T follicular helper cell (primary cell): ENCODE results near the gene MYO1D.

Source experiments
- DNase-seq: peaks from one replicate; pipeline ENCODE4 v3.0.0-alpha.2; 2020; ENCODE audit warnings: low read depth

MYO1D gene

GRCh38 chr17:32569171-32570080 is 307.5 kb downstream of the MYO1D start:
- DNase-seq = no peak

DNA sequence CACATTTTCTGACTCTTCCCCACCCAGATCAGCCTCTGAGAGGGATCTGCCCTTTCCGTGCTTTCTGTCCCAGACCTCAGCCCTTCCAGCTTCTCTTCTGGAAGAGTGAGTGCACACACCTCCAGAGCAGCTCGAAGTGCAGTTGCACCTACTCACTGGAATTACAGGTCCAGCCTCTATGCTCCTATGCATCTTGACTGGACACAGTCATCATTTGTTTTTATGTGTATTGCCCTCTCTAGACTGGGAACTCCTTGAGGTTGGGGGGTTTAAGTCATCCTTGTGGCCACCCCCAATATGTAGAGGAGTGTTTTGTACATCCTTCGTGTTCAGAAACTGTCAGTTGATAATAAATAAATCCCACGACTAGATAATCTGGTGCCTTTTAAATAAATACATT is 308.2 kb downstream of the MYO1D start:
- DNase-seq = no peak

- DNase-seq = no peak
Measured at GRCh38 chr17:32567511-32567910, 309.4 kb downstream of the MYO1D start.

- DNase-seq = no peak
Measured at GRCh38 chr17:32567086-32567485, 309.8 kb downstream of the MYO1D start.

GRCh38 chr17:32566303-32566702 is 310.6 kb downstream of the MYO1D start:
- no peak for DNase-seq

- no peak for DNase-seq
Measured at GRCh38 chr17:32565401-32565800, 311.5 kb downstream of the MYO1D start.

DNA sequence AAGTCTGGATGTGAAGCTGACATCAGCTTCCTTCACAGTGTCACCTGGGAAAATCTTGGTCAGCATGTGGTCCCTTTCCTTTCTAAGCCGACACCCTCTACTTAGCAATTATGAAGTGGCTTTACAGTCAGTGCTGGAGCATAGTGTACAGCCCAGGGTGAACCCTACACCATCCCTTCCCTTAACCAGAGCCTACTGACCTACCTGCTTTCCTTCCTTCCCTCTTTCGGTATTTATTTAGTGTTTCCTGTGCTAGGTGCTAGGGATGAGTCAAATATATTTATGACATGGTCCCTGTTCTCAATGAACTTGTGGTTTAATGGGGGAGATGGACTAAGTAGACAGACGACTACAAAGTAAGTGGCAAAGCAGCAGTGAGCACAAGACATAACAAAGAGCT is 312.6 kb downstream of the MYO1D start:
- DNase-seq = no peak

DNA sequence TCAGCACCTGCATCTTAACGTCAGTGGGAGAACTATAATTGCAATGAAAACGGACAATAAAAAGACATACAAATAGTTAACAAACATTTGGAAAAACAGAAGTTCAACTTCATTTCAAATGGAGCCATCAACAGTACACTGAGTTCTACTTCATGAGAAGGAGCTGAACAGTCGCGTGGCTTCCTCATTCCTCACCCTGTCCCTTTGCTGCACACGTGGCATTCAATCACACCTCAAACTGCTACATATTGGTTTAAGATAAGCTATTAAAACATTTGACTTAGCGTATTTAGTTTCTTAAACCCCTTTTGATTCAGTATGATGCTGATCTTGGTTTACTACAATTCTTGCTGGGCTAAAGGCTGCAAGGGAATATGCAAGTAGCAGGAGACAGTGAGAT is 313.3 kb downstream of the MYO1D start:
- no peak for DNase-seq

DNA sequence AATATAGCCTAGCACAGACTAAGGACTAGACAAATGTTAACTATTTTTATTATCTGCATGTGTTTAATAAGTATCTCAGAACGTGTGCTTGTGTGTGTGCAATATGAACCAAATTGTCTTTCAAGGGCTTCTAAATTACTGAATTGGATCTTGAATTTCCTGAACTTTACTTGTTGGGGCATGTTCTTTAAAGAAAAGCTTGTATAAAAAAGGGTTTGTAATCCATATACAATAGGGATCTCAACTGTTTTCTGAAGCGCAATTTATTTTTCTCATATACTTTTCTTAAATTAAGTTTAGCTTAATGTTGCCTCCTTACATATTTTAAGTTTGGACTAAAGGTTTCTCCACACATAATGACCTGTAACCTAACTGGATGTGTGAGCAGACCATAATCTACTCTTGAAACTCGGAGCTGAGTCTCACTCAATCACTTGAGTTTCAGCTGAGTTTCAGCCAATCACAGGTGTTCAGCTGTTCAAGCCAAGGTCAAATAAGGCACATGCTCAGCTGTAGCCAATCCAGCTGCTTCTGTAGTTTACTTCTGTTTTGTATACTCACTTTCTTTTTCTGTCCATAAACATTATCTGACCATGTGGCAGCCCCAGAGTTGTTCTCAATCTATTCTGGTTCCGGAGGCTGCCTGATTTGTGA is 317.8 kb downstream of the MYO1D start:
- no peak for DNase-seq

DNA sequence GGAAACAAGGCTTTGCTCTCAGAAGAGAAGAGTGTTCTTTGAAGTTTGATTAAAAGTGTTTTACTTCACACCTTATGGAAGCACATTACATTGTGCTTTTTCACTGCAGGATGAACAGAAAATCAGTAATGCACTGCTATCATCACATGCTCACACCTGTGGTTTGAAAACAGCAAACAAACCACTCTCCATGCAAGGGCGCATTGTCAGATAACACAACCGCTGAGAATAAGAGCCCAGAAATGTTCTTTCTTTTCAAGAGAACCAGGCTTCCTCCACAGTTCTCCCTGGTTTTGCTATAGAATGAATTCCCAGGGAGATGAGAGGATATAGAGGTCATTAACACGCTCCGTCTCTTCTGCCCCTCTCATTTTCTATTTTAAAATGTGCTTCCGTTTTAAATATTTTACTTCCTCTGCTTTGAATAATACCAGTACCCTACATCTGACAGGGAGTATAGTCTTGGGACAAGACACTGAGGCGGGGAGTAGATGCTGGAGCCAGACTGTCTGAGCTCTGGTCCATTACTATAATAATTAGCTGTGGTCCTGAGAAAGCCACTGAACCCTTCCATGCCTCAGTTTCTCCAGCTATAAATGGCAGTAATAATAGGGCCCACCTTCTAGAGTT is 318.5 kb downstream of the MYO1D start:
- DNase-seq = no peak

DNA sequence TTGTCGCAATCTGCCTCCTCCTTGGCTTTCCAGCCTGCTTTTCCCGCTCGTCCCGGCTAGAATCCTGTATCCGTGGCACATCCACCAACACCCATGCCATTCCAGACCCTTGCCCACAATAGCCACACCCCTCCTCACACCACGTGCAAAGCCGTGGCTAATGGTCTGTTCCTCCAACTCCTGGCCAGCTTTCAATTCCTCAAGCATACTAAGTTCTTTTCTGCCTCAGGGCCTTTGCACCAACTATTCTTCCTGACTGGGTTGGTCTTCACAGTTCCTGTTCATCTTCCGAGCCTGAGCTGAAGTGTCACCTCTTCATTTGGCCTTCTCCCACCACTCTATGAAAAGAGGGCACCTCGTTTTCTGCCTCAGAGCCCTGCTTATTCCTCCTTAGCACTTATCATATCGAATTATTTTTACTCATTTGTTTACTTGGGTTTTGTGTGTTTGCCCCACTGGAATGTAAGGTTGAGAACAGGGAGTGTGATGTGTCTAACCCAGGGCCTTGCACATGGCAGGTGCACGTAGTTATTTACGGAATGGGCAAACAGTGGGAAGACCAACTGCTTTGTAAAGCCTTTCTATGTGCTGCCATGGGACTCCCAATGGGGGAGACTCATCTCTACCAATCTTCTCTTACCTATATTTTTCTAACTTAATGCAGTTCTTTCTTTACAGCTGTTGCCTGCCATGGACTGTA is 321.2 kb downstream of the MYO1D start:
- DNase-seq = no peak

DNA sequence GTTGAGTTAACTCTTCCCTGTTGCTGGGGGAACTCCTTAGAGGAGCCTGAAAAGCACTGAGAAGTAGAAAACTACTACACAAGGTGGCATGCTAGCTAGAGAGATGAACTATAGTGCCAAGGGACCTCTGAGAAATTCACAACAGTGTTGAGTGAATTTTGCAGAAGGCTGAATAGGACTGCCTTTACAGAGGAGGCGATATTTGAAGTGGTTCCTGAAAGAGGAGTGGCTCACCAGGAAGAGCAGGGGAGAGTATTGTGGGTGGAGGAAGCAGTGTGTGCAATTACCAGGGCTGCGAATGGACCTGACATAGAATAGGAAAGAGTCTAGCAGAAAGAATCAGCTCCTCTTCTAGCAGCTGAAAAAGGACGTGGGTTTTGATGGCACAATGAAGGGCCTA is 323.8 kb downstream of the MYO1D start:
- no peak for DNase-seq

DNA sequence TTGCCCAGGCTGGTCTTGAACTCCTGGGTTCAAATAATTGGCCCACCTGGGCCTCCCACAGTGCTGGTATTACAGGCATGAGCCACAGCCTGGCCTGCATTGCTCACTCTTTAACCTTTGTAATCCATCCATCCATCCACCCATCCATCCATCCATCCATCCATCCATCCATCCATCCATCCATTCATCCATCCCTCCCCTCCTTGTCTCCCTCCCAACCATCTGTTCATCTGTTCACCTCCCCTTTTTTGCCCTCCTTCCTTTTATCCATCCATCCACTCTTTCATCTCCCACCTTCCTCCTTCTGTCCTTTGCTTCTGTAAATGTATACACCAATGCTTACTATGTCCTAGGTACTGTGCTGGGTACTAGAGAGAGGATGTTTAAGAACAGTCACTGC is 324.6 kb downstream of the MYO1D start:
- no peak for DNase-seq

DNA sequence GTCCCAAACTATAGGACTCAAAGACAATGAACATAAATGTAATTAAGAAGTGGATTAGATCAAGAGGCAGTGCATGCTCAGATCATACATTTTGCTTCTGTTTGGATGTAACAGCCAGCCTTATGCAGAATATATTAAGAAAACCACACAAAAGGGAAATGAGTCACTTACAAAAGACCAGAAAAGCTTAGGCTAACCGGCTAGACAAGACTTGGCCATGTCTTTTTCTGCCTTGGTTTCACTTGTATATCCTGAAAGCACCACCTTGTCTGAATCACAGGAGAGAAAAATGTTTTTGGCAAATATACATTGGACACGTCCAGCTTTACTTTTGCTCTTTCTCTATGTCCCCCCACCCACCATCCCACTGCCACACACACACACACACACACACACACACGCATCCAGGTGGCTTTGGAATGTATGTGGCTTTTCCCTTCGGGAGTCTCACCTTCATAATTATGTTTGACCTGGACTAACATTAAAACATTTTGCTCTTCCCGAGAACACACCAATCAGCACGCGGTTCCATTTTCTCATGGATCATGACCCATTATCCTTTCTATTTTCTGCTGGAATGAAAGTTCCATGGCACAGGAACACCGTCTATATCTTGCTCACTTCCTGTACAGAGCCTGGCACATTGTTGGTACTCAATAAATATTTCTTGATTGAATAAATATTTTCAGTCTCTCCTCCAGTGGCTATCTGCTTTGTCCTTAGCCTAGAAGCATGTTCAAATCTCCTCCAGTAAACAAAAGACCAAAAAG is 325.6 kb downstream of the MYO1D start:
- DNase-seq = no peak

DNA sequence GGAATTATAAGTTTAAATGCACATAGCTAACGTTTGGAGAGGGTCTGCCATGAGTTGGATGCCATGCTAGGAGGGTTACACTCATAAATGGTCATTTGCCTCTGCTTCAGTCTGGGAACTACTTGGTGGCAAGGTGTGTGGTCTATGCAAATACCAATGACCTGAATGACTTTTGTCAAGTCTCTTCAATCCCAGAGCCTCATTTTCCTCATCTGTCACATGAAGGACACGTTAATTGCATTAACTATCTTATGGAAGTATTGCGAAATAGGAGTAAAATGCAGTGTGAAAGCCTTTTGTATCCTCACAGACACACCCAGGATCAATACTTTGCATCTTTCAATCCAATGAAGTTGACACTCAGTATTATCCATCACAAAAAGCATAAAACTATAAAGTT is 327.4 kb downstream of the MYO1D start:
- DNase-seq = no peak

DNA sequence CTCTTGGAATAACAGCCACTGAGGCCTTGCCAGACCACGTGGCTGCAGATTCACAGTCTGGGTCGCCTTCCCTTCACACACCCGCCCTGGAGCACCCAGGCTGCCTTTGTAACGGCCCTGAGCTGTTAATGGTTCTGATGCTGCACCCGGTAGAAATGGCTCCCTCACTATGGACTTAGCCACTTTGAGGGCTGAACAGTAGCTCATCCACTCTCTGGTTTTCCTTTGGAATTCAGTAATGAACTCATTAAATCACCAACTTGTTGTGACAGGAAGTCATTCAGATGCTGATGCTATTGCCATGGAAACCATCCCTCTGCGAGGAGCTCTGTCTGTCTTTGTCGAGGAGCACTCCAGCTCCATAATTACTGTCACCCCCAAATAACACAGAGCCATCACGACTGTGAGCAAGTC is 330.9 kb downstream of the MYO1D start:
- no peak for DNase-seq

- DNase-seq = no peak
Measured at GRCh38 chr17:32542186-32542585, 334.7 kb downstream of the MYO1D start.

GRCh38 chr17:32541640-32542039 is 335.3 kb downstream of the MYO1D start:
- DNase-seq = no peak

DNA sequence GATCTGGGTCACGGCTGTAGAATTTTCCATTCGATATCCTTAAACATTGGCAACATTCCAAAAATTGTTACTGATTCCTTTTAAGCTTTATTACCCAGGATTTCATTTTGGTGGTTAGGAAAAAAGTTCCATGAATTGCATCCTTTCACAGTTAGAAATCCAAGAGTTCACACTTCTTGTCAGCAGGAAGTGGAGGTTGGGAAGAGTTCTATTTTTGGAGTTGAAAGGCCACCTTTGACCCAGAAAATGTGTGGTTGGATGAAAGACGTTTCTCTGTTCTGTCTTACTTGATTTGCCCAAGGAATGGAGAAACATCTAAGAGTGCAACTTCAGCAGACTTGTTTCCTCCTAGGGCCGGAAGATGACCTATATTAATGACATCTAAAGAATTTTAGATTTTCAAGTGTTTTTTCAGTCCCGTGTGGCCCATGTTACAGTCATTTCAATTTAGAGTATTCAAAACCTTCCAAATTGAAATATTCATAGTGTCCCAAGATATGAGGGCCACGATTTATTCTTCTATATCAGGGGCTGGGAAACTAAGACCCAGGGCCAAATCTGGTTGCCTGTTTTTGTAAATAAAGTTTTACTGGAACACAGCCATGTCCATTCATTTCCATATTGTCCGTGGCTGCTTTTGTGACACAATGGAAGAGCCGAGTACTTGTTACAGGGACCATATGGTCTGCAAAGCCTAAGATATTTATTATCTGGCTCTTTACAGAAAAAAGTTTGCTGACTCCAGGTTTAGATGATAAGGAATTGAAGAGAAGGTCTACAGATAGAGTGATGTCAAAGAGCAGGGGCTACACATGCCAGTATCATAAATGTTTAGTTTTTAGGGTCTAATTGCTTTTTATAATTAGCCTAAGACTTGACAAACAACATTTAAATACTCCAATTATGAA is 339.9 kb downstream of the MYO1D start:
- no peak for DNase-seq

- no peak for DNase-seq
Measured at GRCh38 chr17:32533296-32533695, 343.6 kb downstream of the MYO1D start.

- DNase-seq = no peak
Measured at GRCh38 chr17:32529604-32530003, 347.3 kb downstream of the MYO1D start.
